COR-L47 (cell line): ENCODE data around the gene GNG3.
"Not testable (repeated sequence)": the region's sequence is repeated elsewhere in the genome, so short reads cannot be mapped to it uniquely, and the experiment has no call there.

Experiments
- DNase-seq: peaks from one replicate; lab custom pipeline; 2025; lab: John Stamatoyannopoulos, UW

Gene GNG3

DNA sequence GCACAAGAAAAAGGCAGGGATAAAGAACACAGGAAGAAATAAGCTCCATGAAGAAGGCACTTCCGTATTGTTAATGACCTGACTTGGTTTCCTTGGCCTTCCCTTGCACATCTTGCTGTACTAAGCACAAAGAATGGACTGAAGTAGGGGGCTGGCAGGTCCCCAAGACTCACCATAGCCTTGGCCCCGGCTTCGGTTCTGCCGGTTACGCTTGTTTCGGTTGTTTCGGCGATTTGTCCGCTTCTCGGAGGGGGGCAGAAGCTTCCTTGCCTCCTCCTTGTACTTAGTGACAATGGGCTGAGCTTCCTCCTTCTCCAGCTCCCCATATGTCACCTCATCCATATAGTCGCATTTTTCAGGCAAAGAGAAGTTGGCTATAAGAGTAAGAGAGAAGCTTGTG, 9.3 kb downstream of the GNG3 start:
- no peak for DNase-seq

DNA sequence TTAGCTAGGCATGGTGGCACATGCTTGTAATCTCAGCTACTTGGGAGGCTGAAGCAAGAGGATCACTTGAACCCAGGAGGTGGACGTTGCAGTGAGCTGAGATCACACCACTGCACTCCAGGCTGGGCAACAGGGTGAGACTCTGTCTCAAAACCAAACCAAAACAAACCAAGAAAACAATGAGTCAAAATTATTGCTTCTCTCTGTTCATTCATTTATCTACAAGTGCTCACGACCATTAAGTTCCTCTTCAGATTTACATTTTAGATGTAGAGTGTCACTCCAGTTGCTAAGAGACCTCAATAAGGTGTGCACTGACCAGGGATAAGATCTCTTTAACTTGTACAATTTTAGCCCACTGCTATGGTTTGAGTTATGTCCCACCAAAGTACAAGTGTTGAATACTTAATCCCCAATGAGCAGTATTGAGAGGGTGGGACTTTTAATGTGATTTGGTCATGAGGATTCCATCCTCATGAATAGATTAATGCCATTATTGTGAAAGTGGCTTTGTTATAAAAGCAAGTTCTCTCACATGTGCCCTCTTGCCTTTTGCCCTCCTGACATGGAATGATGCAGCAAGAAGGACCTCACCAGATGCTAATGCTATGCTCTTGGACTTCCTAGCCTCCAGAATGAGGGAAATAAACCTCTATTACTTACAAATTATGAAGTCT, 12.0 kb downstream of the GNG3 start:
- DNase-seq: no peak

DNA sequence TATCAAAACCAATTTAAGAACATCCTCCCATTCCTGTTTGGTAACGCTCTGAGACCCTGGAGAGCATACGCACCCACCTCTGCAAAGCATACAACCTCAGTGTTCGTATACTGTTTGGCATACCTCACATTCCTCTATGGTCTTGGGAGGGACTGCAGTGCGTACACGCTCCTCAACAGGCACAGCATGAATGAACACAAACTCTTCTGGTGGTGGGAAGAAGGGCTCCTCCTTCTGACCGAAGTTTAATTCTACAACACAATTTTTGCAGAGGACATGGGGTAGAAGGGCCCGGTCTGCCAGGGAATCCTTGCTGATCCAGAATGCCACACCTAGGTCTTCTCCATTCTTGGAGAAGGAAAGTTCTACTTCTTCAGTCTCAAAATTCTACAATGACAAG, 14.5 kb downstream of the GNG3 start:
- DNase-seq: no peak

DNA sequence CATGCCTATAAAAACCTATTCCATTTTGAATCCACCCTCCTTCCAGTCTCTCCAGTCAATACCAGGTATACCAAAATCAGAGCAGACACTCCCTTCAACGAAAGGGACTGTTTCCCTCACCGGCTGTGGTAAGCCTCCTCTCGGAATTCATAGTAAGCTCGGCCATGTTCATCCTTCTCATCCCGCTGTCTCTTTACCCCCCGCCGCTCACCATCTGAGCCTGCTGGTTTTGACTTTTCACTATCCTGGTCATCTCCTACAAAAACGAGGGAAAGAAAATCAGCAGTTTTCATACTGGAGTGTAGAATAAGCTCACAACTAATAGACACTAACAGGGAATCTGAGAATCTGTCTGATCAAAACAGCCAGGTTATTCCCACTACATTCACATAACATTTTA, 16.7 kb downstream of the GNG3 start:
- no peak for DNase-seq

DNA sequence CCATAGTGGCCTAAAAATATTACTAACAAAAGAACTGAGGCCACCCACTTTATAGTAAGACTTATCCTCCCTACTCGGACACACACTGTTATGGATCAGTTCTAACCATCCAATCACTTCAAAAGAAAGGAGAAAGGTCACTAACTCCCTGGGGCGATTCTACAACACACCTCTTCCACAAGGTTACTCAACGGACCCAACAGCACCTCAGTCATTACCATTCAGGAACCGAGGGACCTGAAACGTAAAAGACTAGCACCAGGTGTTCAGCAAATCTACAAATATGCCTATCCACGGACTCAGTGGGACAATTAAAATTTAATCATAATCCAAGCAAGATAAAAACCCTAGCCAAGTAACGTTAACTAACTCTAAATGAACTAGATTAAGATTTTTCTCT, 18.2 kb downstream of the GNG3 start:
- no peak for DNase-seq

DNA sequence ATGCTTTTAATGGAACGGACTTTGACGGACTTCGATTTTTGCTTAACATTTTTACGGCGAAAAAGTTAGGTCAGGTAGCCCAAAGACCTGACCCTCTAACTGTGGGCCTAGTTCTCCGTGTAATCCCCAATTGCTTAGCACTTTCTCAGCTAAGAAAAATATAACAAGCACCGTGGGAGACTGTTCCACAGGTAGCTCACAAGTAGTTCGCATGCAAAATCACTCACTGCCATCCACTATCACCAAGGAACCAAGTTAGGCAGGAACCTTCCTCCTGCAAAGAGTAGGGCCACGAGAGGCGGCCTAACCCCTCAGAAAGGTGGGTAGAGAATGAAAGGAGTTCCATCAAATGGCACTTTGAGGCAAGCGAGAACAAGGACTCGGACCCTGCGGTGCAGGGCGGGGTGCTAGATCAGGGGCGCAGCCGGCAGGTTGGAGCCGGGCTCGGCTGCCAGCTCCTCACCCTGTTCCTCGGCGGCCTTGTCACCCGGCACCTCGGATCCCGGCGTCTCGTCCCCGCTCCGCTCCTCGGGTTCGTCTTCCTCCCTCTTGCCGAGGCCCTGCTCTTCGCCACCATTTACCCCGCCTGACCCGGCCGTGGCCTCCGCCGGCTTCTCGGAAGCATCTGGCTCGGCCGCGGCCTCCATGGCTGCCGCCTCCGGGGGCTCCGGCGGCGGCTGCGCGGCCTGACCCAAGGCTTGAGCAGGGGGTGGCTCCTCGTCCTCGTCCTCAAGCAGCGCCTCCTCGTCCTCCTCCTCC, 18.9 kb downstream of the GNG3 start:
- no peak for DNase-seq

DNA sequence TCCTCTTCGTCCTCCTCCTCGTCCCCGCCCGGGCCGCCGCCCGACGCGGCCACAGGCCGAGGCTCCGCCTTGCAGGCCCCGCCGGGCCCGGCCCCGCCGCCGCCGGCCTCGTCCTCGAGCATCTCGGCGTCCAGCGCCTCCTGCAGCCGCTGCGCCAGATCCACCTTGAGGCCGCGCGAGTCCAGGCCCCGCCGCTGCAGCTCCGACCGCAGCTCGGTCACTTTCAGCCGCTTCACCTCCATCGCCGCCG, 19.4 kb downstream of the GNG3 start:
- no peak for DNase-seq

DNA sequence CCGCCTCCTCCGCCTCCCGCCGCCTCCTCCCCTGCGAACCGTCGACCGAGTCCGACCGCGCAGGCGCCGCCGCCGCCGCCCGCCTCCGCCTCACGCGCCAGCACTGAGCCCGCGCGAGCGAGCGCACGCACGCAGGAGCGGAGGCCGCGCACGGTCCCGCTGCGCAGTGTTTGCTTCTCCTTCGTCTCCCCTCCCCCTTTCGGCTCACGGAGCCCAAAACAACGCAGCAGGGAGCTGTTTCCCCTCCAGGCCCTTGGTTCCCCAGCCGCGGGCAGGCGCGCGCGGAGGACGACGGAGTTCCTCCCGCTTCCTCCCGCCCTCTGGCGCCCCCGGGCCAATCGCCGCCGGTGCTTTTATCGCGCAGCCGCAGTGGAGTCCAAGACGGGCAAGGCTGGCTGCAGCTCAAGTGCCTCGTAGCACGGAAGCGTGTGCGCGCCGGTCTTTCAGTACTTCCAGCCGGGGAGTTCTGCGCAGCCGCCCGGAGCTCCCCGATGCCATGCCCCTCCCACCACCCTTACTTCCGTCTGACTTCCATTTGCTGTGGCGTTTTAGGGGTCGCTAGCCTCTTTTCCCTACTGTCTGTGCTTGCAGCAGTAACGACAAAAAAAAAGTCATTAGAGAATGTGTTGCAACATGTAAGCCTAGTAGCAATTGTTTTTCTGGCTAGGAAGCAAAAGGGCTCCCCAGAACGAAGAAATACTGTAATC, 19.8 kb downstream of the GNG3 start, which contains the start of gene HNRNPUL2:
TSS of gene HNRNPUL2 (minus strand) at position 293 of the 707 bp plus-strand sequence. CDS start 301 bp downstream, outside the sequence.
- DNase-seq: peak; percentile 100

DNA sequence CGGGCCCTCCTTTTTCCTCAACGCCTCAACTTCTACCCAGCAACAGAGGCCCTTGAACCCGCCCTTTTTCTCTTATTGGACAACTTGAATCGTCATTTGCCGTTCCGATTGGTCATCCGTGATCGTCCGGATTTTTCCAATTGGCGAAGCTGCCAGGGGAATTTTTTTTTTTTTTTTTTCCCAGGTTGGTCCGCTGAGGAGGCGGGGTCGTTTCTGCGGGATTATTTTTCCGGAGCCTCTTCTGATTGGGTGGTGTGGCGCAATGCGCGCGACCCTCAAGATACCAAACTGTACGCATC, 20.3 kb downstream of the GNG3 start:
- DNase-seq: peak; percentile 98

DNA sequence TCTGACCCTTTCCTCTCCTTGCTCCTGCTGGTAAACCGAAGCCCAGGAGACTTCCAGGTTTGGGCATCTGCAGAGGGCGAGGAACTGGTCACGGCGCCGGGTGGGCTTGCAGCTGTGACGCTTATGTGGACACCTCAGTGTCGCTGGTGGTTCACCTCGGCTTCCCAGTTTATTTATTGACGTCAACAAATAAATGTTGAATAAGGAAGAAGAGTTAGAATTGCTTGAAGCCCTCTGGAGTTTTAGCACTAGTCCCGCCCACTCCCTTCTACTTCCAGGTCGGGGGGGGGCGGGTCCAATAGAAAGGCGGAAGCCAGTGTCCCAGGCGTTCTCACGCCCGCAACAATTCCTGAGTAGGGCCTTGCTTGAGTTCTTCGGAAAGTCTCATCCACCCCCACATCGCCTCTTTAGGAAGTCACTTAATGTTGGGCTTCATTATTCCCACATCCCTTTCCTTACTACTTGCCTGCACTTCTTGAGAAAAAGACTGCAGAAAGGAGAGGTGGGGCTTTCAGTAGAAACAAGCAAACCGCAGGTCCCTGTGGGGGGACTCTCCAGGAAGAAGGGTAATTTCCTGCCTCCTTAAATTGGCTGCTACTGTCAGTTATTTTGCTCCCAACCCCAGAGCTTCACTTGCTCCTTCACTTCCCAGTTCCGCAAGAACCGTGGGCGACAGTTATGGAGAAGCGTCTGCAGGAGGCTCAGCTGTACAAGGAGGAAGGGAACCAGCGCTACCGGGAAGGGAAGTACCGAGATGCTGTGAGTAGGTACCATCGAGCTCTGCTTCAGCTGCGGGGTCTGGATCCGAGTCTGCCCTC, 20.9 kb downstream of the GNG3 start, which contains the start of gene TTC9C:
TSS of gene TTC9C (plus strand) at position 316 of the 818 bp plus-strand sequence. CDS start at position 679, 363 bp downstream.
- DNase-seq: peak; percentile 75

DNA sequence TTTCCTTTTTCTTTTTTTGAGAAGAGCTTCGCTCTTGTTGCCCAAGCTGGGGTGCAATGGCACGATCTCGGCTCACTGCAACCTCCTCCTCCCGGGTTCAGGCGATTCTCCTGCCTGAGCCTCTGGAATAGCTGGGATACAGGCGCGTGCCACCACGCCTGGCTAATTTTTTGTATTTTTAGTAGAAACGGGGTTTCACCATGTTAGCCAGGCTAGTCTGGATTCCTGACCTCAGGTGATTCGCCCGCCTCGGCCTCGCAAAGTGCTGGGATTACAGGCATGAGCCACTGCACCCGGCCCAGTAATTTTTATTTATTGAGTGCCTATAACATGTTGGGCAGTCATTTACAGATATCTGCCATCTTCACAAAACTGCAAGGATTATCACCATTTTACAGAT, 22.6 kb downstream of the GNG3 start:
- not testable (repeated sequence) for DNase-seq

DNA sequence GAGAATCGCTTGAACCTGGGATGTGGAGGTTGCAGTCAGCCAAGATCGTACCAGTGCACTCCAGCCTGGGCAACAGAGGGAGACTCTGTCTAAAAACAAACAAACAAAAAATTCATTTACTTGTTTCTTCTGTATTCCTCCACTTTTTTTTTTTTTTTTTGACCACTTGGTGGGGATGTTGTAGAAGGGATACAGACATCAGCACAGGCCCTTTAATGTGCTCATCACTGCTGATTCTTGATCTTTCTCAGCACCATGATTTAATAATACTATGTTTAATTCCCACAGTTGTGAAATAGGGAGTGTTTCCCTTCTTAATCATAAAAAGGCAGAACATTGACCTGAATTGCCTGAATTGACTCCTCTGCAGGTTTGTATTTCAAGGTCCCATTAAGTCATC, 25.4 kb downstream of the GNG3 start:
- DNase-seq: peak; percentile 25

DNA sequence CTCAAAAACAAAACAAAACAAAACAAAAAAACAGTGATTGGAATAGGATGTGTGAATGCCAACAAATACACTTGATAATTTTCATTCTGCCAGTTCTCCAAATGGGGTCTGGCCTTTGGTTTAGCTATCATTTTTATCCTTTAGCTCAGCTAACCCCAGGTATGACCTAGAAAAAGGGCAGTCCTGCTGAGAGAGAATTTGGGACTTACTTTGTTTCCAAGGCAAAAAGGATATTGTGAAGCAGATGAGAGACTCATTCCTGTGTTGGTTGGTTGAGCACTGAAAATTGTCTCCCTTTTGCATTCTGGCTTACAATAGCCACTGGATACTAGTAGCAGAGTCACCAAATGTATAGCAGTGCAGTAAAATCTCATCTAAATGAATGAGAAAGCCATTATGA, 29.7 kb downstream of the GNG3 start:
- no peak for DNase-seq

DNA sequence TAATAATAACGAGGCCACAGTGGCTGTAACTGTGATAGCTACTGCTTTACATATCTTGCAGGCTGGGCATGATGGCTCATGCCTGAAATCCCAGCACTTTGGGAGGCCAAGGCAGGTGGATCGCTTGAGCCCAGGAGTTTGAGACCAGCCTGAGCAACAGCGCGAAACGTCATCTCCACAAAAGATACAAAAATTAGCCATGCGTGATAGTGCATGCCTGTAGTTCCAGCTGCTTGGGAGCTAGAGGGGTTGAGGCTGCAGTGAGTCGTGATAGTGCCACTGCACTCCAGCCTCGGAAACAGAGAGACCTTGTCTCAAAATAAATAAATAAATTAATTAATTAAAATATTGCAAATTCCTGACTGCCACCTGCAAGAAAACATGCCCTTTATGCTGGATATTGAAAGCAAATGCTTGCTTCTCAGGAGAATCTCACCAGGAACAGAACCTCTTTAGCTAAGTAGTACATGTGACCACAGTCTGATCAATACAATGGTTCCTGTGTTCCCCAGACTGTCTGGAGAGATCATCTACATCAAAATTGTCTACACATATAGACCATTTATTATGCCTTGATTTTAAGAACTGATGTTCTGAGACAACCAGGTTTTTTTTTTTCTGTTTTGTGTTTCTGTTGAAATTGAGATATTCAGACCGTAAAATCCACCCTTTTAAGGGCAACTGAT, 40.1 kb downstream of the GNG3 start:
- DNase-seq: no peak

DNA sequence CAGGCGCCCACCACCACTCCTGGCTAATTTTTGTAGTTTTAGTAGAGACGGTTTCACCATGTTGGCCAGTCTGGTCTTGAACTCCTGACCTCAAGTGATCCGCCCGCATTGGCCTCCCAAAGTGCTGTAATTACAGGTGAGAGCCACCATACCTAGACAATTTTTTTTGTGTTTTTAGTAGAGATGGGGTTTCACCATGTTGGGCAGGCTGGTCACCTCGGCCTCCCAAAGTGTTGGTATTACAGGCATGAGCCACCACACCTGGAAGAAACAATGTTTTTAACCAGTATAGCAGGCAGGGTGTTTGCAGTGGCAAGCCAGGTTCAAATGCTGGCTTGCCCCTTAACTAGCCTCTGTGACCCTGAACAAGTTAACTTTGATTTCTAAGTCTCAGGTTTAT, 42.5 kb downstream of the GNG3 start:
- not testable (repeated sequence) for DNase-seq

DNA sequence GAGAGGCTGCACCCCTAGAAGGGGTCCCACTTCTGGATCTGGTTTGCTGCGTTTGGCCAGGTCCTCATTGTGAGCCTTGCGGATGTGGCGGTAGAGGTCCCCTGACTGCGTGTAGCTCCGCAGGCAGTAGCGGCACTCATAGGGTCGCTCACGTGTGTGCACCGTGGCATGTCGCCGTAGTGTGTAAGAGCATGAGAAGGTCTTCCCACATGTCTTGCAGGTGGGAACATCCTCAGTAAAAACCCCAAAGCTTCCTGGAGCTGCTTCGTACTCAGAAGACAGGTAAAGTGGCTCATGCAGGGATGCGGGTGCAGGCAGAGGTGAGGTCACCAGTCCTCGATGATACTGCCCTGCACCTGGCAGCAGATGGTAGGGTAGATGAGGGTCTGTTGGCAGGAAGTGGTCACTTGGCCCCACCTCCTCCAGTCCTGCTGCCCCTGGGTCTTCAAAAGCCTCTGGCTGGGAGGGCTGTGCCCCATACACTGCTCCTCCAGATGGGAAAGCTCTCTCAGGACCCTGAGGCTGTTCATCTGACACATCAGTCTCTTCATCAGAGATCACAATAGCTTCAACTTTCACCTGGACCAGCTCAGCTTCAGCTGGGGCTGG, 44.8 kb downstream of the GNG3 start:
- no peak for DNase-seq

DNA sequence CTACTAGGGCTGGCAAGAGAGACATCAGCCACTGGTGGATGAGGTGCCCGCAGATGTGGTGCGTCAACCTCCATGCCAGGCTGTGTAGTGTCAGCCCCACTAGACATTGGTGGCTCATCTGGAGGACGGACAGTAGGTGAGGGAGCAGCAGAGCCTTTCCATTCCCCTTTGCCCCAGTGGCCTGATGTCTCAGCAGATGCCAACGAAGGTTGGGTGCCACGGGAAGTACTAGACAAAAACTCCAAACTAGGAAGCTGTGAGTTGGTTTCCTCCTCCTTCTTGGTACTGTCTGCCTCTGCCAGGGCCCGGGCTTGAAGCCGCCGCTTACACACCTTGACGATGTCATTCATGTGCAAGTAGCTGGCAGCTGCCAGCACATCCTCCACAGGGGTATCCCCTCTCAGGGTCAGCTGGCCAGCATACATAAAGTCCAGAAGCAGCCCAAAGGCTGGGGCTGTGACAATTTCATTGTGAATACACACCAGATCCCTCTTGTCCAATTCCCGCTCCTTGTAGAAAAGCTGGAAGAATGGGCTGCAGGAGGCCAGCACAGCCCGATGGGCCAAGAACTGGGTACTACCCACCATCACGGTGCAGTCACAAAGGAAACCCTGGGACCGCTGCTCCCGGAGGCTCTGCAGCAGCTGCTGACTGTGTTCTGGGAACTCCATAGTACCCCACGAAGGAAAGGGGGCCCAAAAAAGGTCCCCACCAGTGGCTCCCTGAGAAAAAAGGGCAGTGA, 45.7 kb downstream of the GNG3 start:
- DNase-seq: no peak

DNA sequence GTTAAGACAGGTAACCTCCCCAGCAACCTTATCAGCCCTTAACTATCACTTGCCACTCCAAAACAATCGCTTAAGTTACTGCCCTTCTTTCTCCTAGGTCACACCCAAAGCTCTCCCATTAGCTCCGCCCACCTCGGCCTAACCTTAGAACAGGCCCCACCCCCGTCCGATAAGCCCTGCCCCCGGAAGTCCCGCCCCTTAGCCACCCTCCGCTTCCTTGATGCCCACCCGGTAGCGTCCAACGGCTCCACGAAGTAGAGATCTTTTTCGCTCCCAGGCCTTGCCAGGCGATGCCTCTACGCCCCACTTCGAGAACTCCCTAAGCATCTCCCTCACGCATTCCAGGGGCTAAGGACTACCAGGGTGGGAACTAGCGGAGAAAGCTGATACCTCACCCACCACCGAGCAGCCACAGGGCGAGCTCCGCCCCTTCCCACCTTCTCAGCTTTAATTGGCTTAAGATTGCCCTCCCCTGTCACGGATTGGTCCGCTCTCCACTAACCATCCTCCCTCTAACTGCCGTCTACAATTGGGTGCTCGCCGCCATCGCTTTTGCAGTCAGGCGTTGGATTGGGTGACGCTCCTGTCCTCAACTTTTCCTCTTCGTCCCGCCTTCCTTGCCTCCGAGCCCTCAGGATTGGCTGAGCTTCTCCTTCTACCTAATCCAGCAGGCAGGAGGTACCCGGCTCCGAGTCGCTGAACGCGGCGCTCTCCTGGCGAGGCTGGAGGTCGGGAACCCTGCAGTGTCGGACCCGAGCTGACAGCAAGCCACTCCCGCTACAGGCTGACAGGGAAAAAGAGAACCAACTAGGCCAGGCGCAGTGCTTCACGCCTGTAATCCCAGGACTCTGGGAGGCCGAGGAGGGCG, 46.5 kb downstream of the GNG3 start, which contains the start of gene ZBTB3:
TSS of gene ZBTB3 (minus strand) at position 425 of the 868 bp plus-strand sequence. CDS start 496 bp downstream, outside the sequence.
- DNase-seq: peak; percentile 97

DNA sequence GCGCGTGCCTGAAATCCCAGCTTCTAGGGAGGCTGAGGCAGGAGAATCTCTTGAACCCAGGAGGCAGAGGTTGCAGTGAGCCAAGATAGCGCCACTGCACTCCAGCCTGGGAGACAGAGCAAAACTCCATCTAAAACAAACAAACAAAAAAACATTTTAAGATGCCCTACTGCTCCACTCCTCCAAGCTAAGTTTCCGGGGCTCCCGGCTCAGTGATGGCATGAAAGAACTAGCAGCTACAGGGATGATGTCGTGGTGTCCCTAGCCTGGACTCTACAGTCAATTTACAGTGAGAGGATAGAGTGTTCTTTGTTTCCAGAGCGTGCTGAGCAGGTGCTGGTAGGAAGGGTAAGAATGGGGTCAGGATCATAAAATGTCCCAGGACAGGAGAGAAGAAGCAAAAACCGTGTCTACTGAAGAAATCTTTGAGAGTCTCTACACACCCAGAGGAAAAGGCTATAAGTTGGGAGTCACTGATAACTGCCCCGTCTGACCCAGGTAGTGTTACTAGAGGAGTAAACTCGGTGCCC, 47.7 kb downstream of the GNG3 start:
- no peak for DNase-seq
